Left lung (tissue), 10 donors: ENCODE measurements around the gene PUM1. TPM values are rescaled to one million over a fixed set of nuclear protein-coding genes. Genes with fewer than 3 reads are reported as not detected.

Experiments used
- ATAC-seq: fragments of 200-7000 bp; cut with Tn5 transposase; one replicate; pipeline ENCODE4 v1.9.1; 2020; ENCODE audit warnings: moderate library complexity
- DNase-seq, 4 donors: peaks; one replicate each; pipeline ENCODE4 v3.0.0-alpha.2; 2013 to 2020
- H3K27ac ChIP-seq, 2 donors: fragments of 200-600 bp; sonication (generic) in 1 of 2; one replicate each; pipeline versions ENCODE4 v1.5.0 to v1.8.0; 2020 to 2021
- H3K27me3 ChIP-seq, 2 donors: fragments of 200-600 bp; sonication (generic) in 1 of 2; one replicate each; pipeline versions ENCODE4 v1.5.0 to v1.8.0; 2020 to 2021
- H3K36me3 ChIP-seq, 2 donors: fragments of 200-600 bp; sonication (generic) in 1 of 2; one replicate each; pipeline versions ENCODE4 v1.5.0 to v1.8.0; 2020 to 2021
- H3K4me1 ChIP-seq, 2 donors: fragments of 200-600 bp; one replicate each; pipeline ENCODE4 v1.8.0; 2021
- H3K4me3 ChIP-seq, 2 donors: fragments of 200-600 bp; sonication (generic) in 1 of 2; one replicate each; pipeline versions ENCODE4 v1.5.0 to v1.8.0; 2020 to 2021; ENCODE audit warnings: mild to moderate bottlenecking in 1 of 2
- H3K9me3 ChIP-seq, 2 donors: fragments of 200-600 bp; sonication (generic) in 1 of 2; one replicate each; pipeline versions ENCODE4 v1.5.0 to v1.8.0; 2020 to 2021
- CTCF ChIP-seq, 2 donors: fragments of 200-600 bp; sonication (generic) in 1 of 2; IDR thresholded peaks; one replicate each; pipeline versions ENCODE4 v1.5.0 to v1.8.0; 2021; ENCODE audit warnings: antibody characterized with exemption in 2 of 2
- intact Hi-C, 2 donors: fragments of 100-400 bp; cut with DNase I; formaldehyde crosslinking; loops; one replicate each; pipeline versions ENCODE4 v1.11.2 to v1.14.2; 2022
- polyA plus RNA-seq, 6 donors: library from polyadenylated mRNA; unstranded; fragments of 120-200 nt; gene quantifications; one replicate each; pipeline ENCODE4 v1.2.1, GENCODE V29; 2013; ENCODE audit not compliant: insufficient read length in 6 of 6
- total RNA-seq, 2 donors: library from RNA; stranded (reverse); fragmentation: NEBNext Ultra II Directional; extraction: Animal tissue kit (Norgen Biotek cat#: 25700); gene quantifications; one replicate each; pipeline ENCODE4 v1.2.1, GENCODE V29; 2021
- donor health status: DM: no; HTN: yes; CAD: no.
- donor health status: DM: no; HTN: no; CAD: no.

PUM1 gene
- total and polyA plus RNA-seq, 8 donors, result 96.7 to 125 (median 108) TPM

GRCh38 chr1:30890502-30891226 lies 174.9 kb downstream of the PUM1 start:
- Histone ChIP-seq H3K4me3 (no peak overlapping the region), H3K27me3 (no peaks in the 10 kb centered on the region), H3K9me3 (no peaks in the 10 kb centered on the region), H3K27ac (no peak overlapping the region), H3K4me1 (peaks cover 4 to 23% of the 10 kb centered on the region in 2 donors), H3K36me3 (no peaks in the 10 kb centered on the region)
- DNase-seq (no peak), ATAC-seq (no peak)
- intact Hi-C loops, result no loop called here
- no peak for TF ChIP-seq CTCF (IDR thresholded peaks at IDR 0.05)

GRCh38 chr1:30889511-30889910 lies 176.0 kb downstream of the PUM1 start:
- Histone ChIP-seq H3K36me3 (no peaks in the 10 kb centered on the region), H3K4me3 (no peak overlapping the region), H3K4me1 (peaks cover 4 to 23% of the 10 kb centered on the region in 2 donors), H3K9me3 (no peaks in the 10 kb centered on the region), H3K27me3 (no peaks in the 10 kb centered on the region), H3K27ac (no peak overlapping the region)
- intact Hi-C loops, result no loop called here
- DNase-seq (no peak), ATAC-seq (no peak)
- no peak for TF ChIP-seq CTCF (IDR thresholded peaks at IDR 0.05)

- no peaks in the 10 kb centered on the region for H3K9me3 ChIP-seq
- peak overlapping the region in 1 of 2 donors; percentile 56 for H3K27ac ChIP-seq
- H3K36me3 ChIP-seq, result no peaks in the 10 kb centered on the region
- TF ChIP-seq CTCF (IDR thresholded peaks at IDR 0.05), result no peak
- H3K4me1 ChIP-seq, result peaks cover 4 to 23% of the 10 kb centered on the region in 2 donors
- DNase-seq (no peak), ATAC-seq (no peak)
- intact Hi-C loops, result no loop called here
- H3K27me3 ChIP-seq, result no peaks in the 10 kb centered on the region
- H3K4me3 ChIP-seq, result no peak overlapping the region
Measured at GRCh38 chr1:30888975-30889374, 176.5 kb downstream of the PUM1 start.

GRCh38 chr1:30888391-30888790 lies 177.1 kb downstream of the PUM1 start:
- no peaks in the 10 kb centered on the region for H3K27me3 ChIP-seq
- H3K4me3 ChIP-seq, result no peak overlapping the region
- H3K36me3 ChIP-seq, result no peaks in the 10 kb centered on the region
- intact Hi-C loops, result no loop called here
- no peak for TF ChIP-seq CTCF (IDR thresholded peaks at IDR 0.05)
- peak in 2 of 4 donors; percentile 62 to 69 for DNase-seq
- peaks cover 4 to 23% of the 10 kb centered on the region in 2 donors for H3K4me1 ChIP-seq
- peak; percentile 83 for ATAC-seq
- peak overlapping the region in 1 of 2 donors; percentile 56 for H3K27ac ChIP-seq
- no peaks in the 10 kb centered on the region for H3K9me3 ChIP-seq

GRCh38 chr1:30887485-30888315 lies 177.8 kb downstream of the PUM1 start:
- no peaks in the 10 kb centered on the region for H3K36me3 ChIP-seq
- no peaks in the 10 kb centered on the region for H3K27me3 ChIP-seq
- H3K4me3 ChIP-seq, result no peak overlapping the region
- ATAC-seq (no peak), DNase-seq (peak in 1 of 4 donors; percentile 6)
- no peak for TF ChIP-seq CTCF (IDR thresholded peaks at IDR 0.05)
- peak overlapping the region in 1 of 2 donors; percentile 56 for H3K27ac ChIP-seq
- intact Hi-C loops, result no loop called here
- H3K4me1 ChIP-seq, result peaks cover 4 to 23% of the 10 kb centered on the region in 2 donors
- H3K9me3 ChIP-seq, result no peaks in the 10 kb centered on the region
